H9 (cell line): ENCODE measurements around the gene LILRB5. TPM values are rescaled to one million over a fixed set of nuclear protein-coding genes. Genes with fewer than 3 reads are reported as not detected.

Experiments
- DNase-seq: peaks from one replicate; pipeline ENCODE4 v3.0.0-alpha.2; 2017
- H2AFZ ChIP-seq: one replicate; pipeline ENCODE4 v1.6.1; 2013; ENCODE audit warnings: mild to moderate bottlenecking, low read length, control low read depth, moderate library complexity
- H2AK5ac ChIP-seq: 2 replicates; pipeline ENCODE4 v1.6.1; 2013; ENCODE audit warnings: low read length, control low read depth, mixed read lengths; ENCODE audit not compliant: insufficient read length
- H2BK120ac ChIP-seq: one replicate; pipeline ENCODE4 v1.6.1; 2013; ENCODE audit warnings: low read depth, mild to moderate bottlenecking, low read length, control low read depth, inconsistent platforms; ENCODE audit not compliant: poor library complexity, severe bottlenecking
- H2BK12ac ChIP-seq: 2 replicates; pipeline ENCODE4 v1.6.1; 2013; ENCODE audit warnings: low read length, control low read depth, mixed read lengths, low read depth; ENCODE audit not compliant: insufficient read length
- H2BK15ac ChIP-seq: 2 replicates; pipeline ENCODE4 v1.6.1; 2013; ENCODE audit warnings: low read depth, low read length, control low read depth
- H2BK20ac ChIP-seq: one replicate; pipeline ENCODE4 v1.6.1; 2013; ENCODE audit warnings: low read depth, mild to moderate bottlenecking, low read length, control low read depth, inconsistent platforms; ENCODE audit not compliant: poor library complexity, severe bottlenecking
- H2BK5ac ChIP-seq: 2 replicates; pipeline ENCODE4 v1.6.1; 2013; ENCODE audit warnings: low read length, control low read depth, mixed read lengths; ENCODE audit not compliant: insufficient read length
- H3K14ac ChIP-seq: 2 replicates; pipeline ENCODE4 v1.6.1; 2013; ENCODE audit warnings: low read length, control low read depth; ENCODE audit not compliant: insufficient read depth
- H3K18ac ChIP-seq: 2 replicates; pipeline ENCODE4 v1.6.1; 2013; ENCODE audit warnings: low read depth, mild to moderate bottlenecking, mixed read lengths, low read length, control low read depth; ENCODE audit not compliant: insufficient read length
- H3K23ac ChIP-seq: 2 replicates; pipeline ENCODE4 v1.6.1; 2013; ENCODE audit warnings: low read length, control low read depth, mixed read lengths, low read depth; ENCODE audit not compliant: insufficient read length
- H3K23me2 ChIP-seq: 2 replicates; pipeline ENCODE4 v1.6.1; 2013; ENCODE audit warnings: low read depth, mild to moderate bottlenecking, mixed read lengths, low read length, control low read depth; ENCODE audit not compliant: insufficient read length, poor library complexity, severe bottlenecking
- H3K27ac ChIP-seq: 2 replicates; pipeline ENCODE4 v1.5.1; 2013; ENCODE audit warnings: low read length, control low read depth, mixed read lengths, low read depth; ENCODE audit not compliant: insufficient read length
- H3K27me3 ChIP-seq: 2 replicates; pipeline ENCODE4 v1.6.1; 2013; ENCODE audit warnings: low read length, control low read depth, inconsistent platforms; ENCODE audit not compliant: insufficient read depth
- H3K4ac ChIP-seq: 2 replicates; pipeline ENCODE4 v1.6.1; 2013; ENCODE audit warnings: low read depth, mild to moderate bottlenecking, control low read depth, inconsistent platforms, low read length, moderate library complexity
- H3K4me1 ChIP-seq: 2 replicates; pipeline ENCODE4 v1.6.1; 2013; ENCODE audit warnings: low read length, control low read depth, inconsistent platforms; ENCODE audit not compliant: insufficient read depth
- H3K4me2 ChIP-seq: 2 replicates; pipeline ENCODE4 v1.6.1; 2013; ENCODE audit warnings: low read length, control low read depth, mixed read lengths; ENCODE audit not compliant: insufficient read length, insufficient read depth
- H3K56ac ChIP-seq: 2 replicates; pipeline ENCODE4 v1.6.1; 2013; ENCODE audit warnings: low read depth, mild to moderate bottlenecking, mixed read lengths, low read length, control low read depth; ENCODE audit not compliant: insufficient read length
- H3K79me1 ChIP-seq: 2 replicates; pipeline ENCODE4 v1.6.1; 2013; ENCODE audit warnings: low read depth, mild to moderate bottlenecking, moderate library complexity, low read length, control low read depth, inconsistent platforms; ENCODE audit not compliant: insufficient read depth, poor library complexity, severe bottlenecking
- H3K79me2 ChIP-seq: 2 replicates; pipeline ENCODE4 v1.6.1; 2013; ENCODE audit warnings: low read length, control low read depth, inconsistent platforms; ENCODE audit not compliant: insufficient read depth
- H3K9ac ChIP-seq: 2 replicates; pipeline ENCODE4 v1.6.1; 2013; ENCODE audit warnings: low read length, control low read depth, mixed read lengths; ENCODE audit not compliant: insufficient read length; ENCODE audit errors: extremely low read depth
- H3K9me3 ChIP-seq: one replicate; pipeline ENCODE4 v1.6.1; 2013; ENCODE audit warnings: low read depth, low read length, inconsistent platforms; ENCODE audit not compliant: control insufficient read depth
- H3T11ph ChIP-seq: one replicate; pipeline ENCODE4 v1.6.1; 2013; ENCODE audit warnings: mild to moderate bottlenecking, low read length, control low read depth, inconsistent platforms
- H4K20me1 ChIP-seq: one replicate; pipeline ENCODE4 v1.6.1; 2013; ENCODE audit not compliant: control insufficient read depth, insufficient read length, insufficient read depth
- H4K5ac ChIP-seq: 2 replicates; pipeline ENCODE4 v1.6.1; 2013; ENCODE audit warnings: low read depth, mild to moderate bottlenecking, mixed read lengths, low read length, control low read depth; ENCODE audit not compliant: insufficient read length
- H4K8ac ChIP-seq: replicated peaks from 2 replicates; pipeline ENCODE4 v1.6.1; 2013; ENCODE audit warnings: low read length, control low read depth, mixed read lengths, low read depth; ENCODE audit not compliant: insufficient read length
- H4K91ac ChIP-seq: 2 replicates; pipeline ENCODE4 v1.6.1; 2013; ENCODE audit warnings: low read depth, mild to moderate bottlenecking, moderate library complexity, mixed read lengths, low read length, control low read depth; ENCODE audit not compliant: insufficient read length
- H3K27ac Mint-ChIP-seq, 3 experiments: 2 replicates in 2 of 3; 3 replicates in 1 of 3; pipeline ENCODE4 v1.8.0; 2020 to 2021; ENCODE audit warnings: mixed read lengths in 3 of 3, mild to moderate bottlenecking in 1 of 3, moderate library complexity in 1 of 3
- H3K27me3 Mint-ChIP-seq: 2 replicates; pipeline ENCODE4 v1.8.0; 2021; ENCODE audit warnings: low read depth, mild to moderate bottlenecking, moderate library complexity, mixed read lengths
- H3K36me3 Mint-ChIP-seq, 3 experiments: 2 replicates in 2 of 3; 3 replicates in 1 of 3; pipeline ENCODE4 v1.8.0; 2020 to 2021; ENCODE audit warnings: low read depth in 3 of 3, mixed read lengths in 3 of 3; ENCODE audit not compliant: insufficient read depth in 1 of 3
- H3K4me1 Mint-ChIP-seq, 2 experiments: 2 replicates each; pipeline ENCODE4 v1.8.0; 2020; ENCODE audit warnings: mixed read lengths in 2 of 2
- H3K4me3 Mint-ChIP-seq, 2 experiments: 2 replicates in 1 of 2; 3 replicates in 1 of 2; pipeline ENCODE4 v1.8.0; 2020 to 2021; ENCODE audit warnings: mild to moderate bottlenecking in 2 of 2, mixed read lengths in 2 of 2, moderate library complexity in 1 of 2
- H3K9me3 Mint-ChIP-seq, 2 experiments: 2 replicates in 1 of 2; 3 replicates in 1 of 2; pipeline ENCODE4 v1.8.0; 2020; ENCODE audit warnings: mild to moderate bottlenecking in 2 of 2, mixed read lengths in 2 of 2, moderate library complexity in 1 of 2
- WGBS: extraction: QIAGEN DNeasy Blood & Tissue Kit; methylation state at CpG from one replicate; pipeline ENCODE4 v1.1.7; 2013; ENCODE audit warnings: missing lambda C conversion rate, low lambda C conversion rate, mixed read lengths; ENCODE audit not compliant: insufficient read length; ENCODE audit errors: extremely low coverage; 5-methylcytosine and 5-hydroxymethylcytosine counted together
- total RNA-seq: library from RNA; stranded (reverse); gene quantifications from 2 replicates; pipeline ENCODE4 v1.2.1, GENCODE V29; 2021
- TF ChIP-seq, protein P1 (sequence below): fragments of 200-600 bp; sonication (generic); conservative IDR thresholded peaks from 3 replicates; pipeline ENCODE4 v1.8.0; 2021; ENCODE audit warnings: antibody characterized with exemption, mild to moderate bottlenecking

The LILRB5 gene
- total RNA-seq, 1 experiment from 2014 or later = 0.09 TPM

GRCh38 chr19:54252845-54253244 is 4.2 kb downstream of the LILRB5 start:
- Histone ChIP-seq H3K27me3 (no peaks in the 10 kb centered on the region), H3K9me3 (no peaks in the 10 kb centered on the region), H4K8ac (no peak overlapping the region), H3T11ph (no peak overlapping the region), H2BK120ac (no peak overlapping the region), H3K79me1 (no peaks in the 10 kb centered on the region), H2BK15ac (no peak overlapping the region), H3K27ac (no peak overlapping the region), H4K91ac (no peak overlapping the region), H2AK5ac (no peak overlapping the region), H3K23ac (no peak overlapping the region), H2BK12ac (no peak overlapping the region), H2BK5ac (no peak overlapping the region), H3K4me1 (no peaks in the 10 kb centered on the region), H3K14ac (no peak overlapping the region), H3K79me2 (no peaks in the 10 kb centered on the region), H3K4ac (no peak overlapping the region), H3K56ac (no peak overlapping the region), H3K23me2 (no peaks in the 10 kb centered on the region), H3K9ac (no peak overlapping the region), H3K4me2 (no peak overlapping the region), H2BK20ac (no peak overlapping the region), H4K5ac (no peak overlapping the region), H4K20me1 (no peaks in the 10 kb centered on the region), H3K18ac (no peak overlapping the region), H2AFZ (no peak overlapping the region)
- Mint-ChIP-seq H3K9me3 (peaks cover 0 to 30% of the 10 kb centered on the region in 2 experiments; a peak in 2 of 5 replicates), H3K4me3 (no peak overlapping the region; a peak in 1 of 5 replicates), H3K27me3 (peaks cover 43% of the 10 kb centered on the region), H3K4me1 (peaks cover 3 to 6% of the 10 kb centered on the region in 2 experiments; a peak in 3 of 4 replicates), H3K36me3 (no peaks in the 10 kb centered on the region), H3K27ac (no peak overlapping the region)
- TF ChIP-seq, protein P1, sequence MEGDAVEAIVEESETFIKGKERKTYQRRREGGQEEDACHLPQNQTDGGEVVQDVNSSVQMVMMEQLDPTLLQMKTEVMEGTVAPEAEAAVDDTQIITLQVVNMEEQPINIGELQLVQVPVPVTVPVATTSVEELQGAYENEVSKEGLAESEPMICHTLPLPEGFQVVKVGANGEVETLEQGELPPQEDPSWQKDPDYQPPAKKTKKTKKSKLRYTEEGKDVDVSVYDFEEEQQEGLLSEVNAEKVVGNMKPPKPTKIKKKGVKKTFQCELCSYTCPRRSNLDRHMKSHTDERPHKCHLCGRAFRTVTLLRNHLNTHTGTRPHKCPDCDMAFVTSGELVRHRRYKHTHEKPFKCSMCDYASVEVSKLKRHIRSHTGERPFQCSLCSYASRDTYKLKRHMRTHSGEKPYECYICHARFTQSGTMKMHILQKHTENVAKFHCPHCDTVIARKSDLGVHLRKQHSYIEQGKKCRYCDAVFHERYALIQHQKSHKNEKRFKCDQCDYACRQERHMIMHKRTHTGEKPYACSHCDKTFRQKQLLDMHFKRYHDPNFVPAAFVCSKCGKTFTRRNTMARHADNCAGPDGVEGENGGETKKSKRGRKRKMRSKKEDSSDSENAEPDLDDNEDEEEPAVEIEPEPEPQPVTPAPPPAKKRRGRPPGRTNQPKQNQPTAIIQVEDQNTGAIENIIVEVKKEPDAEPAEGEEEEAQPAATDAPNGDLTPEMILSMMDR = no peak
- no peak for DNase-seq
- WGBS = no CpG with 5 or more reads among the region's 11 CpGs
